Endometrial microvascular endothelial cells (primary cell): ENCODE measurements around the gene CPLX4. TPM values are rescaled to one million over a fixed set of nuclear protein-coding genes. Genes with fewer than 3 reads are reported as not detected.
"Not testable (repeated sequence)": the region's sequence is repeated elsewhere in the genome, so short reads cannot be mapped to it uniquely, and the experiment has no call there.

Experiments
- in situ Hi-C: cut with HindIII; loops from 2 replicates; pipeline ENCODE4 v1.10.0; 2017; ENCODE audit warnings: low sequenced_read_pairs, low pct_unique_long_range_greater_than_20kb; ENCODE audit errors: inconsistent ontology term
- total RNA-seq: library from RNA; depleted of rRNA; stranded (reverse); fragments of >200 nt; gene quantifications from one replicate; pipeline ENCODE4 v1.2.3, GENCODE V29; 2015; ENCODE audit errors: inconsistent ontology term

The CPLX4 gene
- total RNA-seq, 1 donor from 2014 or later: not detected

- in situ Hi-C loops: not testable (repeated sequence)
Measured at GRCh38 chr18:59261842-59262241, 56.6 kb downstream of the CPLX4 start.

DNA sequence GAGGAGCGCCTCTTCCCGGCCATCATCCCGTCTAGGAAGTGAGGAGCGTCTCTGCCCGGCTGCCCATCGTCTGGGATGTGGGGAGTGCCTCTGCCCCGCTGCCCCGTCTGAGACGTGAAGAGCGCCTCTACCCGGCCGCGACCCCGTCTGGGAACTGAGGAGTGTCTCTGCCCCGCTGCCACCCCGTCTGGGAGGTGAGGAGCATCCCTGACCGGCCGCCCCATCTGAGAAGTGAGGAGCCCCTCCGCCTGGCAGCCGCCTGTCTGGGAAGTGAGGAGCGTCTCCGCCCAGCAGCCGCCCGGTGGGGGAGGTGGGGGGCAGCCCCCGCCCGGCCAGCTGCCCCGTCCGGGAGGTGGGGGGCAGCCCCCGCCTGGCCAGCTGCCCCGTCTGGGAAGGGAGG is 63.0 kb downstream of the CPLX4 start:
- in situ Hi-C loops: not testable (repeated sequence)

GRCh38 chr18:59249199-59249774 is 69.2 kb downstream of the CPLX4 start:
- in situ Hi-C loops: no loop called here

DNA sequence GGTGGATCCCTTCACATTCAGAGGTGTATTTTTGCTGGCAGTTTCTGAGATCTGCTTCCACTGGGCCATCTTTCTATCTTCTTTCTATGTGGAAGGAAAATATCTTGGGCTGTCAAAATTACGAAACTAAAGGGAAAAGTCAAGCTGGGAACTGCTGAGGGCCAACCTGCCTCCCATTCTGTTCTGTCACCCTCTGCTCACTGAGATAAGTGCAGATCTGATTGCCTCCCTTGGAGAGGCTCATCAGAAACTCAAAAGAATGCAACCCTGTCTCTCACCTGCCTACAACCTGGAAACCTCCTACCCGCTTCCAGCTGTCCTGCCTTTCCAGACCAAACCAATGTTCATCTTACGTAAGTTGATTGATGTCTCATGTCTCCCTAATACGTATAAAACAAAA is 71.7 kb downstream of the CPLX4 start:
- in situ Hi-C loops: no loop called here

Other genes with a start within 250 kb of the CPLX4 start
- gene SEC11C, start 178.8 kb downstream of the CPLX4 start, total RNA-seq: 22.2 TPM
- gene GRP, start 98.5 kb downstream of the CPLX4 start, total RNA-seq: not detected
- not detected for gene RAX, start 45.2 kb downstream of the CPLX4 start, total RNA-seq
- gene LMAN1, start 40.6 kb upstream of the CPLX4 start, total RNA-seq: 118 TPM